ENCODE data around the gene ZNF575.

Gene ZNF575

GRCh38 chr19:43575156-43575950 is 42.4 kb downstream of the ZNF575 start, which contains the start of the genes PINLYP and XRCC1:
PINLYP (plus strand) TSS chr19:43575801; CDS start chr19:43577192, 1,391 bp downstream.
XRCC1 (minus strand) TSS chr19:43575527; CDS start chr19:43575458, 69 bp downstream.
- DNase-seq: peak; percentile 98

GRCh38 chr19:43575955-43576878 is 43.2 kb downstream of the ZNF575 start:
- DNase-seq: no peak

- no peak for DNase-seq
These were observed 45.8 kb downstream of the ZNF575 start for GRCh38 chr19:43578787-43579186.

DNA sequence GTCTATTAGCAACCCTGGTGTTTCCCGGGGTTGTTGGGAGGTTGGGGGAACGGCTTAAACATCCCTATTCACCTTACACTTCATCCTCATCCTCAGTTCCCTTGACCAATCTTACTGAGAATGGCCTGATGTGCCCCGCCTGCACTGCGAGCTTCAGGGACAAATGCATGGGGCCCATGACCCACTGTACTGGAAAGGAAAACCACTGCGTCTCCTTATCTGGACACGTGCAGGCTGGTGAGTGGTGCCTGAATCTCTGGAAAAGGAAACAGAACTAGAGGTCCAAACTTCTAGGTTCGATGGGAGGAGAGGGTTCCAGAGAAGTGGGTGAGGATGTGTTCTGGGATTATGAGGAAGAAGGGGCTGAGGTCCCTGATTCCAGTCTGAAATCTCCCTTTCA is 48.5 kb downstream of the ZNF575 start:
- DNase-seq: no peak

DNA sequence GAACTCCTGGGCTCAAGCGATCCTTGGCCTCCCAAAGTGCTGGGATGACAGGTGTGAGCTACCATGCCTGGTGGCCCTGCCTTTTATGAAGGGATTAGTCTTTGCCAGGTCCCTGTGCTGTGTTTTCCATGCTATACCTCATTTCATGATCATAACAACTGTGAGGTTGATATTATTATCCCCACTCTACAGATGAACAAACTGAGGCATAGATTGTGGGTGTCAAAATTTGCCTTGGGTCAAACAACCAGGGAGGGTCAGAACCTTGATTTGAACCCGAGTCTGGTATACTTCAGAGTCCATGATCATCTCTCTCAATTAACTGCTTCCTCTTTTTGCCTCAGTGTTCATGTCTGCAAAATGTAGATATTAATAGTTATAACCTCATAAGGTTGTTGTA is 49.5 kb downstream of the ZNF575 start:
- no peak for DNase-seq

GRCh38 chr19:43584484-43584883 is 51.5 kb downstream of the ZNF575 start:
- no peak for DNase-seq

Measured in CD4-positive, alpha-beta T cell treated with Interleukin-10 for 1 hour (primary cell).